WTC11 (cell line): ENCODE measurements around the gene PSKH1.

ENCODE experiments used
- AFF4 ChIP-seq: sonication (generic); formaldehyde crosslinking; IDR thresholded peaks from 2 replicates; pipeline ENCODE4 v1.8.1; 2023; ENCODE audit warnings: mild to moderate bottlenecking, missing genetic modification reagents, borderline replicate concordance
- ATF3 ChIP-seq: sonication (generic); formaldehyde crosslinking; conservative IDR thresholded peaks from 2 replicates; pipeline ENCODE4 v1.8.1; 2022; ENCODE audit warnings: mild to moderate bottlenecking, missing genetic modification reagents
- NFATC4 ChIP-seq: fragments of 250-450 bp; sonication (Bioruptor Pico); IDR thresholded peaks from 2 replicates; pipeline ENCODE4 v1.9.0; 2021; ENCODE audit warnings: mild to moderate bottlenecking
- NR2C2 ChIP-seq: sonication (generic); formaldehyde crosslinking; IDR thresholded peaks from 2 replicates; pipeline ENCODE4 v1.8.0; 2022; ENCODE audit warnings: mild to moderate bottlenecking, missing genetic modification reagents
- TCF7 ChIP-seq: sonication (generic); formaldehyde crosslinking; IDR thresholded peaks from 2 replicates; pipeline ENCODE4 v1.8.0; 2022; ENCODE audit warnings: mild to moderate bottlenecking, low read depth, missing genetic modification reagents, moderate library complexity
- TP53 ChIP-seq: sonication (generic); formaldehyde crosslinking; IDR thresholded peaks from 2 replicates; pipeline ENCODE4 v1.8.1; 2023; ENCODE audit warnings: mild to moderate bottlenecking, missing genetic modification reagents
- TF ChIP-seq, protein P1 (sequence below): fragments of 200-600 bp; IDR thresholded peaks from 2 replicates; pipeline ENCODE4 v1.8.0; 2022; ENCODE audit warnings: antibody characterized with exemption

GRCh38 chr16:67959536-67960329 is 66.7 kb downstream of the PSKH1 start:
- TF ChIP-seq, protein P1, sequence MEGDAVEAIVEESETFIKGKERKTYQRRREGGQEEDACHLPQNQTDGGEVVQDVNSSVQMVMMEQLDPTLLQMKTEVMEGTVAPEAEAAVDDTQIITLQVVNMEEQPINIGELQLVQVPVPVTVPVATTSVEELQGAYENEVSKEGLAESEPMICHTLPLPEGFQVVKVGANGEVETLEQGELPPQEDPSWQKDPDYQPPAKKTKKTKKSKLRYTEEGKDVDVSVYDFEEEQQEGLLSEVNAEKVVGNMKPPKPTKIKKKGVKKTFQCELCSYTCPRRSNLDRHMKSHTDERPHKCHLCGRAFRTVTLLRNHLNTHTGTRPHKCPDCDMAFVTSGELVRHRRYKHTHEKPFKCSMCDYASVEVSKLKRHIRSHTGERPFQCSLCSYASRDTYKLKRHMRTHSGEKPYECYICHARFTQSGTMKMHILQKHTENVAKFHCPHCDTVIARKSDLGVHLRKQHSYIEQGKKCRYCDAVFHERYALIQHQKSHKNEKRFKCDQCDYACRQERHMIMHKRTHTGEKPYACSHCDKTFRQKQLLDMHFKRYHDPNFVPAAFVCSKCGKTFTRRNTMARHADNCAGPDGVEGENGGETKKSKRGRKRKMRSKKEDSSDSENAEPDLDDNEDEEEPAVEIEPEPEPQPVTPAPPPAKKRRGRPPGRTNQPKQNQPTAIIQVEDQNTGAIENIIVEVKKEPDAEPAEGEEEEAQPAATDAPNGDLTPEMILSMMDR = no peak
- no peak for TF ChIP-seq AFF4 (CRISPR knock-in tag)
- no peak for TF ChIP-seq TP53
- TF ChIP-seq NFATC4 (CRISPR knock-in tag) = no peak
- TF ChIP-seq ATF3 (CRISPR knock-in tag) = no peak
- TF ChIP-seq NR2C2 (CRISPR knock-in tag) = no peak
- TF ChIP-seq TCF7 (CRISPR knock-in tag) = no peak
